K562 (cell line): ENCODE data around the gene RNU5D-1. TPM values are rescaled to one million over a fixed set of nuclear protein-coding genes. Genes with fewer than 3 reads are reported as not detected.

ENCODE experiments used
- ATAC-seq: fragments of 200-7000 bp; cut with Tn5 transposase; 3 replicates; pipeline ENCODE4 v1.9.1; 2020; ENCODE audit warnings: moderate library complexity
- BruUV-seq: library from RNA; stranded (reverse); fragments of 400-500 nt; replicated peaks from 2 replicates; lab custom pipeline; 2021; lab: Mats Ljungman, UMichigan
- CTCF ChIA-PET: fragments of 300-600 bp; formaldehyde crosslinking; extraction: SDS; loops from one replicate; lab custom pipeline; 2021; ENCODE audit warnings: low intra/inter-chr PET ratio; lab: Yijun Ruan, JAX
- POLR2A ChIA-PET: fragments of 300-600, 350-650 bp; sonication (Branson Sonifier 250); formaldehyde crosslinking; extraction: SDS; loops from one replicate; lab custom pipeline; 2021; ENCODE audit warnings: antibody characterized with exemption, inconsistent platforms; lab: Yijun Ruan, JAX
- DNase-seq, 4 experiments: peaks; one replicate each; pipeline versions ENCODE4 v3.0.0 to v3.0.0-alpha.2; 2011 to 2018; ENCODE audit warnings: low spot score in 3 of 4, mixed read lengths in 3 of 4; ENCODE audit errors: extremely low read depth in 1 of 4
- FAIRE-seq: peaks from 2 replicates; lab custom pipeline; 2011; peaks lifted over from hg19 to GRCh38; lab: Jason Lieb, UNC
- H2AFZ ChIP-seq: 2 replicates; pipeline ENCODE4 v1.6.0; 2011; ENCODE audit warnings: low read depth, low read length, control low read depth, inconsistent platforms
- H3K27ac ChIP-seq: fragments of 200-600 bp; 3 replicates; pipeline ENCODE4 v1.8.0; 2011; ENCODE audit warnings: low read depth, mild to moderate bottlenecking, control low read depth, inconsistent platforms, low read length, moderate library complexity, mixed read lengths; ENCODE audit errors: extremely low read depth
- H3K27me3 ChIP-seq, 2 experiments: fragments of 300-600 bp in 1 of 2; 2 replicates in 1 of 2; 3 replicates in 1 of 2; pipeline versions ENCODE4 v1.6.0 to v1.8.0; 2011; ENCODE audit warnings: inconsistent platforms in 2 of 2, low read length in 2 of 2, mild to moderate bottlenecking in 1 of 2, mixed read lengths in 1 of 2, moderate library complexity in 1 of 2; ENCODE audit not compliant: control insufficient read depth in 2 of 2, insufficient read depth in 2 of 2
- H3K36me3 ChIP-seq: fragments of 300-600 bp; 3 replicates; pipeline ENCODE4 v1.8.0; 2011; ENCODE audit warnings: mild to moderate bottlenecking, low read length, inconsistent platforms; ENCODE audit not compliant: control insufficient read depth, insufficient read depth
- H3K4me1 ChIP-seq, 2 experiments: fragments of 200-600 bp in 1 of 2; replicated peaks in 1 of 2; 2 replicates in 1 of 2; 3 replicates in 1 of 2; pipeline versions ENCODE4 v1.5.1 to v1.8.0; 2011; ENCODE audit warnings: inconsistent platforms in 2 of 2, low read length in 2 of 2, mild to moderate bottlenecking in 1 of 2, mixed read lengths in 1 of 2, moderate library complexity in 1 of 2; ENCODE audit not compliant: control insufficient read depth in 2 of 2, insufficient read depth in 2 of 2
- H3K4me2 ChIP-seq: 2 replicates; pipeline ENCODE4 v1.6.1; 2011; ENCODE audit warnings: low read length, control low read depth, inconsistent platforms, mixed read lengths; ENCODE audit not compliant: insufficient read depth
- H3K4me3 ChIP-seq: fragments of 200-600 bp; sonication (generic), shearing (Covaris generic); 2 replicates; pipeline ENCODE4 v1.5.1; 2016; ENCODE audit warnings: control low read depth, inconsistent platforms
- H3K79me2 ChIP-seq: fragments of 200-600 bp; 3 replicates; pipeline ENCODE4 v1.8.0; 2011; ENCODE audit warnings: low read length, inconsistent platforms; ENCODE audit not compliant: control insufficient read depth, insufficient read depth
- H3K9ac ChIP-seq, 2 experiments: 2 replicates each; pipeline versions ENCODE4 v1.6.0 to v1.6.1; 2011; ENCODE audit warnings: low read depth in 2 of 2, low read length in 2 of 2, control low read depth in 1 of 2, inconsistent platforms in 1 of 2, mild to moderate bottlenecking in 1 of 2, mixed read lengths in 1 of 2; ENCODE audit not compliant: insufficient read depth in 1 of 2
- H3K9me1 ChIP-seq: one replicate; pipeline ENCODE4 v1.6.0; 2011; ENCODE audit warnings: inconsistent platforms, mild to moderate bottlenecking, low read length, moderate library complexity; ENCODE audit not compliant: control insufficient read depth, insufficient read depth
- H3K9me3 ChIP-seq: replicated peaks from 2 replicates; pipeline ENCODE4 v1.5.1; 2011; ENCODE audit warnings: low read depth, low read length, inconsistent platforms; ENCODE audit not compliant: control insufficient read depth, insufficient read depth
- H4K20me1 ChIP-seq: replicated peaks from 2 replicates; pipeline ENCODE4 v1.6.1; 2011; ENCODE audit warnings: low read length, inconsistent platforms, mixed read lengths; ENCODE audit not compliant: control insufficient read depth, insufficient read depth
- AFF4 ChIP-seq: sonication (generic); formaldehyde crosslinking; IDR thresholded peaks from 2 replicates; pipeline ENCODE4 v1.8.0; 2023; ENCODE audit warnings: mild to moderate bottlenecking, missing genetic modification reagents
- FOS ChIP-seq: IDR thresholded peaks from 3 replicates; pipeline ENCODE4 v1.6.1; 2011; ENCODE audit not compliant: insufficient read length; ENCODE audit errors: extremely low read depth
- HBP1 ChIP-seq: fragments of 450-650 bp; formaldehyde crosslinking; IDR thresholded peaks from 2 replicates; pipeline ENCODE4 v1.4.0; 2022; ENCODE audit warnings: missing genetic modification characterization
- MECOM ChIP-seq: fragments of 250-450 bp; sonication (Bioruptor Pico); IDR thresholded peaks from 2 replicates; pipeline ENCODE4 v1.8.0; 2022; ENCODE audit warnings: inconsistent platforms
- PML ChIP-seq: IDR thresholded peaks from 2 replicates; pipeline ENCODE4 v1.6.1; 2012; ENCODE audit warnings: low read length, inconsistent platforms
- RBM15 ChIP-seq: fragments of 200-400 bp; formaldehyde crosslinking; IDR thresholded peaks from 2 replicates; pipeline ENCODE4 v1.6.1; 2018; ENCODE audit warnings: mild to moderate bottlenecking, low read length, moderate library complexity; ENCODE audit not compliant: insufficient read depth
- SRF ChIP-seq, 2 experiments: fragments of 250-450, 450-650 bp in 1 of 2; sonication (Bioruptor Pico) in 1 of 2; sonication (generic) in 1 of 2; formaldehyde crosslinking; IDR thresholded peaks; 2 replicates each; pipeline versions ENCODE4 v1.5.0 to v1.5.1; 2020 to 2022; ENCODE audit warnings: mild to moderate bottlenecking in 1 of 2, missing genetic modification reagents in 1 of 2
- YY1 ChIP-seq, 3 experiments: IDR thresholded peaks; 2 replicates each; pipeline ENCODE4 v1.6.1; 2011; ENCODE audit warnings: low read length in 2 of 3, mild to moderate bottlenecking in 2 of 3, moderate library complexity in 2 of 3, borderline replicate concordance in 1 of 3, control low read depth in 1 of 3, low read depth in 1 of 3; ENCODE audit not compliant: insufficient read depth in 3 of 3, insufficient replicate concordance in 2 of 3, control insufficient read depth in 1 of 3, insufficient read length in 1 of 3; ENCODE audit errors: extremely low read depth in 1 of 3
- ZBTB8A ChIP-seq: fragments of 450-650 bp; IDR thresholded peaks from 2 replicates; pipeline ENCODE4 v1.6.1; 2018; ENCODE audit warnings: mild to moderate bottlenecking, moderate library complexity; ENCODE audit not compliant: partially characterized antibody
- ZNF740 ChIP-seq, 3 experiments: fragments of 200-800 bp in 1 of 3; sonication (Bioruptor generic) in 1 of 3; sonication (generic) in 1 of 3; formaldehyde crosslinking in 1 of 3; IDR thresholded peaks; 2 replicates each; pipeline versions ENCODE4 v1.6.1 to v1.8.0; 2016 to 2022; ENCODE audit warnings: mild to moderate bottlenecking in 2 of 3, missing compliant biosample characterization in 2 of 3, missing genetic modification characterization in 2 of 3, missing genetic modification reagents in 1 of 3
- WGBS: fragments of 100-300 bp; shearing (Covaris generic); methylation state at CpG from one replicate; pipeline ENCODE4 v1.1.6; 2016; ENCODE audit warnings: low coverage, mixed read lengths; ENCODE audit not compliant: insufficient coverage; ENCODE audit errors: missing lambda C conversion rate; 5-methylcytosine and 5-hydroxymethylcytosine counted together
- in situ Hi-C: fragments of 300-500 bp; cut with MboI; formaldehyde crosslinking; loops from 4 replicates; pipeline ENCODE4 v1.15.0; 2018; ENCODE audit warnings: inconsistent platforms, mixed read lengths
- intact Hi-C: fragments of 100-400 bp; cut with micrococcal nuclease; formaldehyde crosslinking; loops from 2 replicates; pipeline ENCODE4 v1.14.2; 2022
- polyA plus RNA-seq, 8 experiments: library from polyadenylated mRNA; depleted of rRNA in 4 of 8; stranded (reverse) in 5 of 8; unstranded in 3 of 8; fragments of >200 nt; fragmentation: Nextera tagmentation in 2 of 8; fragmentation: Illumina TruSeq in 1 of 8; extraction: Ambion mirVana in 2 of 8; extraction: Trizol in 1 of 8; gene quantifications; 2 replicates each; pipeline versions ENCODE4 v1.2.1 to v1.2.3, GENCODE V29; 2011 to 2014; ENCODE audit warnings: inconsistent platforms in 1 of 8, missing spikeins in 1 of 8
- total RNA-seq, 7 experiments: library from RNA; depleted of rRNA in 6 of 7; stranded (reverse); fragments of >200 nt in 6 of 7; fragmentation: Illumina TruSeq in 2 of 7; extraction: Trizol in 2 of 7; gene quantifications; 2 replicates each; pipeline versions ENCODE4 v1.2.1 to v1.2.3, GENCODE V29; 2011 to 2021; ENCODE audit warnings: low replicate concordance in 1 of 7
- TF ChIP-seq, protein P1 (sequence below): IDR thresholded peaks from 2 replicates; pipeline ENCODE4 v1.6.1; 2011; ENCODE audit not compliant: insufficient read length; ENCODE audit errors: extremely low read depth

Gene RNU5D-1
- total and polyA plus RNA-seq, 9 of the 15 experiments (the other 6 are each of a cell fraction or from before 2014, with no cell fraction given) = under 0.01 TPM; not detected in 8

DNA sequence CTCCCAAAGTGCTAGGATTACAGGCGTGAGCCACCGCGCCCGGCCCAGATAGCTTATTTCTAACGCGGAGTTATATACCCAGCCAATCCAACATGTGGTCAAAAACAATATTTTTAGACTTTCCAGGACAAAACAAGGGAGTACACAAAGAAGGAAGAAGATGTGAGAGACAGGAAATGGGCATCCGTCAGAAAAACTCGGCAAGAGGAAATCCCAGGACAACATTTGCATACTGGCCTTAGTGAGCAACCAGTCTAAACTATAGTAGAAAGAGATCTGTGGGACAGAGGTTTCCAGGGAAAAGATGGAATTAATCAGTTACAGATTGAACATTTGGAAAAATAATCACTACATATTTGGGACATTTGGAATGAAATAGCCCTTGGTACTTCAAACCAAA lies 45.1 kb downstream of the RNU5D-1 start (continued):
- TF ChIP-seq ZNF740 (CRISPR knock-in tag; IDR thresholded peaks at IDR 0.05) = no peak
- TF ChIP-seq ZNF740 (tag; IDR thresholded peaks at IDR 0.05) = no peak
- TF ChIP-seq RBM15 = no peak
- TF ChIP-seq SRF (CRISPR knock-in tag; IDR thresholded peaks at IDR 0.05) = no peak
- TF ChIP-seq, all 486 proteins: peak for 0

DNA sequence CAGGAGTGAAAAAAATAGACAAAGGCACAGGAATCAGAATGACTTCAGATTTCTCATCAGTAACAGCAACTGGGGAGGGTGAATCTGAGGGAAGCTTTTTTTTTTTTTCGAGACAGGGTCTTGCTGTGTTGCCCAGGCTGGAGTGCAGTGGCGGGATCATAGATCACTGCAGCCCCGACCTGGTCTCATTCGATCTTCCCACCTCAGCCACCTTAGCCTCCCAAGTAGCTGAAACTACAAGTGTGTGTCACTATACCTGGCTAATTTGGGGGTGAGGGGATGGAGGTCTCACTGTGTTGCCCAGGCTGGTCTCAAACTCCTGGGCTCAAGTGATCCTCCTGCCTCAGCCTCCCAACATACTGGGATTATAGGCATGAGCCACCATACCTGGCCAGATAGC lies 45.8 kb downstream of the RNU5D-1 start:
- POLR2A ChIA-PET = interaction anchor here (1.1 kb wide), 1 partner anchor 36 kb away, joined by 6 read pairs; no protein-coding TSS in a partner anchor
- ATAC-seq (no peak), FAIRE-seq (no peak), DNase-seq (no peak)
- Histone ChIP-seq H3K36me3 (no peaks in the 10 kb centered on the region), H3K27me3 (peaks cover 42 to 58% of the 10 kb centered on the region in 2 experiments), H3K27ac (no peak overlapping the region), H3K9ac (no peak overlapping the region), H3K4me3 (no peak overlapping the region), H4K20me1 (no peaks in the 10 kb centered on the region), H3K4me2 (no peak overlapping the region), H2AFZ (no peak overlapping the region), H3K9me3 (no peaks in the 10 kb centered on the region), H3K4me1 (no peaks in the 10 kb centered on the region; a peak in 1 of 5 replicates), H3K79me2 (no peaks in the 10 kb centered on the region), H3K9me1 (no peaks in the 10 kb centered on the region)
- BruUV-seq = no TSS peak
- in situ Hi-C loops = no loop called here
- CTCF ChIA-PET = no interaction called here
- WGBS = 5% methylated on average over 4 of the region's 4 CpGs
- intact Hi-C loops = no loop called here
- TF ChIP-seq FOS (no peak), PML (no peak), HBP1 (CRISPR knock-in tag) (no peak), AFF4 (CRISPR knock-in tag) (no peak), MECOM (no peak), ZBTB8A (no peak), YY1 (IDR thresholded peaks at IDR 0.05; ENCODE audit: borderline replicate concordance in 1 of 3, control insufficient read depth in 1 of 3, extremely low read depth in 1 of 3, insufficient read depth in 3 of 3, insufficient read length in 1 of 3, insufficient replicate concordance in 2 of 3, low read depth in 1 of 3, low read length in 2 of 3) (no peak)
- TF ChIP-seq, protein P1, sequence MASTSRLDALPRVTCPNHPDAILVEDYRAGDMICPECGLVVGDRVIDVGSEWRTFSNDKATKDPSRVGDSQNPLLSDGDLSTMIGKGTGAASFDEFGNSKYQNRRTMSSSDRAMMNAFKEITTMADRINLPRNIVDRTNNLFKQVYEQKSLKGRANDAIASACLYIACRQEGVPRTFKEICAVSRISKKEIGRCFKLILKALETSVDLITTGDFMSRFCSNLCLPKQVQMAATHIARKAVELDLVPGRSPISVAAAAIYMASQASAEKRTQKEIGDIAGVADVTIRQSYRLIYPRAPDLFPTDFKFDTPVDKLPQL = no peak
